ENCODE measurements around the gene NHEJ1.
A peak's percentile ranks its signal among the peaks of the same experiment; 100 is the strongest.

NHEJ1 gene

DNA sequence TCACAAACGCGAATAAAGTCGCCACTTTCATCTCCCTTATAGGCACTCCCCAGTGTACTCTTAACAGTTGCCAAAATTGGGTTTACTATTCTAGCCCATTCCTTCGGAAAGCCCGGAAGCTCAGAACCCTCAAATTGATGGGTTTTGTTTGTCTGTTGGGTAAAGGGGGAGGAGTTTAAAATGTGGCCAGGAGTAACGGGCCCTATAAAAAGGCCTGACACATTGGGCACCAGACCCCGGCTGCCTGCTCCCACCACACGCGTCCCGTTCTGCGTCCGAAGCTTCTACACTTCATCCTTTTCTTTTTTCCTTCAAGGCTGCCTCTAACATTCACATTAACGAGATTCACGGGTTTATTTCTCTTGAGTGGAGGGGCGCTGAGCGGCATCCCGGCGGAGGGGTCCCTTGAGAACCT lies 837 bp downstream of the NHEJ1 start:
- peaks cover 4% of the 10 kb centered on the region; the same call in 1 of the 2 replicates for H3K36me3 ChIP-seq
- no peak for TF ChIP-seq CTCF (IDR thresholded peaks at IDR 0.05; ENCODE audit: low read depth, low read length)
- DNase-seq = no peak

GRCh38 chr2:219158586-219158985 lies 2.0 kb downstream of the NHEJ1 start:
- H3K4me1 ChIP-seq = no peaks in the 10 kb centered on the region
- no peak for DNase-seq
- no peaks in the 10 kb centered on the region for H3K9me3 ChIP-seq
- H3K36me3 ChIP-seq = peaks cover 13% of the 10 kb centered on the region
- TF ChIP-seq CTCF (IDR thresholded peaks at IDR 0.05; ENCODE audit: low read depth, low read length) = no peak
- no peaks in the 10 kb centered on the region for H3K27me3 ChIP-seq
- H3K4me3 ChIP-seq (ENCODE audit: low read depth, low read length) = no peak overlapping the region

More for the DNA sequence above, 837 bp downstream of the NHEJ1 start:
- H3K27me3 ChIP-seq = no peaks in the 10 kb centered on the region
- peak overlapping the region; percentile 78 for H3K4me3 ChIP-seq (ENCODE audit: low read depth, low read length)
- no peaks in the 10 kb centered on the region for H3K9me3 ChIP-seq
- H3K4me1 ChIP-seq = no peaks in the 10 kb centered on the region

- Histone ChIP-seq H3K27me3 (no peaks in the 10 kb centered on the region), H3K4me3 (ENCODE audit: low read depth, low read length) (no peak overlapping the region), H3K4me1 (no peaks in the 10 kb centered on the region), H3K9me3 (no peaks in the 10 kb centered on the region), H3K36me3 (peaks cover 17% of the 10 kb centered on the region)
- TF ChIP-seq CTCF (IDR thresholded peaks at IDR 0.05; ENCODE audit: low read depth, low read length) = no peak
- DNase-seq = no peak
Measured at GRCh38 chr2:219158025-219158424, 2.6 kb downstream of the NHEJ1 start.

DNA sequence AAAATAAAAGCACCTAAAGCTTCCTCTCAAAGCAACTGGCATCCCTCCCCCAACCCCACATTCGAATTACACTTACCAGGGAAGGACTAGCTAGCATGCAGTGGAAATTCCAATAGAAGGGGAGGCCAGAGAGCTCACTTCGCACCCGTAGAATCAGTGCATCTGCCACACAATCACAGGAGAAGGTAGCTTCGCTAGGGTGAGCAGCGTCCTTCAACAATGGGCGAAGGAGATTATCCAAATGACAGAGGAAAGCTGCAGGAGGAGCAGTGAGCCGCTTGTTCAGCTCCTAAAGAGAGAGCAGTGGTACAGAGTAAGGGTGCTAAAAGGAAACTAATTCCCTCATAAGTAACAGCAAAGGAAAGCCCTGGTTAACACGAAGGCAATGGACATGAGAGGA lies 3.2 kb downstream of the NHEJ1 start:
- Histone ChIP-seq H3K27me3 (no peaks in the 10 kb centered on the region), H3K4me3 (ENCODE audit: low read depth, low read length) (no peak overlapping the region), H3K4me1 (no peaks in the 10 kb centered on the region), H3K9me3 (no peaks in the 10 kb centered on the region), H3K36me3 (peaks cover 18% of the 10 kb centered on the region)
- DNase-seq = no peak
- TF ChIP-seq CTCF (IDR thresholded peaks at IDR 0.05; ENCODE audit: low read depth, low read length) = no peak

DNA sequence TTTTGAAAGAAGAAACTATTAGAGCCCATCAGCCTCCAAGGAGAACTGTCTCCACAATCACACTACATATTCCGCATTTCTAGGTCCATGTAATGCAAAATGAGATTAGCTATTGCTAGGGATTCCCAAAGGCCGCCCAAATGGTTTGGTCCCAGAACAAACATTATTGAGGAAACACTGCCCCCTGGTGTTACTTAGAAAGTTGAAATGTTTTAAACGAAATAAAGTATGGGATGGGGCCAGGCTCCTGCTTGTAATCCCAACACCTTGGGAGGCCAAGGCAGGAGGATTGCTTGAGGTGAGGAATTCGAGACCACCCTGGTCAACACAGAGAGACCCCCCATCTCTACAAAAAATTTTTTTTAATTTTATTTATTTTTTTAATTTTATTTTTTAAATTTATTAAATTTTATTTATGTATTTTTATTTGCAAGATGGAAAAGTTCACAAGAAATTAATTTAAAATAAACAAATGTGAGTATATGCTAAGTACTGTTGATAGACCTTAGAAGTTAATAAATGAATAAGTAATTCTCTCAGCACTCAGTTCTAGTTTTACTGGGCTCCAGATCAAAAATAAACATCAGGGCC lies 5.5 kb downstream of the NHEJ1 start:
- peak; percentile 56 for TF ChIP-seq CTCF (IDR thresholded peaks at IDR 0.05; ENCODE audit: low read depth, low read length)
- no peaks in the 10 kb centered on the region for H3K4me1 ChIP-seq
- DNase-seq = peak; percentile 68
- no peaks in the 10 kb centered on the region for H3K27me3 ChIP-seq
- no peaks in the 10 kb centered on the region for H3K9me3 ChIP-seq
- no peak overlapping the region for H3K4me3 ChIP-seq (ENCODE audit: low read depth, low read length)
- H3K36me3 ChIP-seq = peaks cover 18% of the 10 kb centered on the region

DNA sequence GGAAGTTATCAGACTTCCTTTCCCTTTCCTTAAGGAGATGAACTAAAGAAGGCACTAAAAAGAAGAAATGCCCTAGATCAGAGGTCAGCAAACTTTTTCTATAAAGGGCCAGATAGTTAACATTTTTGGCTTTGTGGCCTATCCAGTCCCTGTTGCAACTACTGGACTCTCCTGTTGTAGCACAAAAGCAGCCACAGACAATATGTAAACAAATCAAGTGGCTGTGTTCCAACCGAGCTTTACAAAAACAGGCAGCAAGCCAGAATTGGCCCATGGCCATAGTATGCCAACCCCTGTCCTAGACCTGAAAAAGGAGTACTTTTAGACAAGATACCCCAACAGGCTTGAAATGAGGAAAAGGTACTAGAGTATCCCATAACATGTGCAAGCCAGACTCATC lies 10.9 kb downstream of the NHEJ1 start:
- Histone ChIP-seq H3K4me1 (no peaks in the 10 kb centered on the region), H3K27me3 (no peaks in the 10 kb centered on the region), H3K9me3 (no peaks in the 10 kb centered on the region), H3K36me3 (peaks cover 31% of the 10 kb centered on the region), H3K4me3 (ENCODE audit: low read depth, low read length) (no peak overlapping the region)
- DNase-seq = no peak
- TF ChIP-seq CTCF (IDR thresholded peaks at IDR 0.05; ENCODE audit: low read depth, low read length) = no peak

All from BE2C (cell line).